Hepatocyte (in vitro differentiated cells): Measurements from ENCODE around the gene CSNK1G1. TPM values are rescaled to one million over a fixed set of nuclear protein-coding genes. Genes with fewer than 3 reads are reported as not detected.
"Not testable (repeated sequence)": the region's sequence is repeated elsewhere in the genome, so short reads cannot be mapped to it uniquely, and the experiment has no call there.

Experiments used
- DNase-seq: peaks from one replicate; pipeline ENCODE4 v3.0.0-alpha.2; 2016; ENCODE audit warnings: low spot score
- H2AFZ ChIP-seq: fragments of 200-600 bp; sonication (generic); 2 replicates; pipeline ENCODE4 v1.6.0; 2016; ENCODE audit warnings: antibody characterized with exemption, mild to moderate bottlenecking
- H3K27ac ChIP-seq: fragments of 200-600 bp; sonication (generic); 2 replicates; pipeline ENCODE4 v1.5.1; 2016; ENCODE audit warnings: mild to moderate bottlenecking
- H3K27me3 ChIP-seq: fragments of 200-600 bp; sonication (generic); 2 replicates; pipeline ENCODE4 v1.6.1; 2016
- H3K36me3 ChIP-seq: fragments of 200-600 bp; sonication (generic); replicated peaks from 2 replicates; pipeline ENCODE4 v1.5.1; 2016; ENCODE audit warnings: low read depth; ENCODE audit not compliant: insufficient read depth
- H3K4me1 ChIP-seq: fragments of 200-600 bp; sonication (generic); 2 replicates; pipeline ENCODE4 v1.5.1; 2016; ENCODE audit warnings: mild to moderate bottlenecking, moderate library complexity; ENCODE audit not compliant: insufficient read depth
- H3K4me2 ChIP-seq: fragments of 200-600 bp; sonication (generic); 2 replicates; pipeline ENCODE4 v1.6.0; 2016
- H3K4me3 ChIP-seq: fragments of 200-600 bp; sonication (generic); 2 replicates; pipeline ENCODE4 v1.5.1; 2016; ENCODE audit warnings: mild to moderate bottlenecking
- H3K79me2 ChIP-seq: fragments of 200-600 bp; sonication (generic); 2 replicates; pipeline ENCODE4 v1.6.0; 2017; ENCODE audit warnings: mild to moderate bottlenecking
- H3K9me2 ChIP-seq: fragments of 200-600 bp; sonication (generic); replicated peaks from 2 replicates; pipeline ENCODE4 v1.6.0; 2017; ENCODE audit warnings: mild to moderate bottlenecking; ENCODE audit not compliant: insufficient read depth
- H3K9me3 ChIP-seq: fragments of 200-600 bp; sonication (generic); 2 replicates; pipeline ENCODE4 v1.5.1; 2016; ENCODE audit warnings: low read depth, mild to moderate bottlenecking
- H4K20me1 ChIP-seq: fragments of 200-600 bp; sonication (generic); 2 replicates; pipeline ENCODE4 v1.6.0; 2016; ENCODE audit warnings: mild to moderate bottlenecking; ENCODE audit not compliant: insufficient read depth, poor library complexity, severe bottlenecking
- EZH2 ChIP-seq: fragments of 200-600 bp; sonication (generic); IDR thresholded peaks from 2 replicates; pipeline ENCODE4 v1.6.1; 2016; ENCODE audit warnings: antibody characterized with exemption, mild to moderate bottlenecking, borderline replicate concordance
- EZH2phosphoT487 ChIP-seq: fragments of 200-600 bp; sonication (generic); IDR thresholded peaks from one replicate; pipeline ENCODE4 v1.6.1; 2018; ENCODE audit warnings: antibody characterized with exemption, mild to moderate bottlenecking, low read depth, moderate library complexity; ENCODE audit not compliant: unreplicated experiment, severe bottlenecking
- WGBS: methylation state at CpG from one replicate; pipeline ENCODE4 v1.1.6; 2016; ENCODE audit warnings: low lambda C conversion rate; ENCODE audit errors: missing lambda C conversion rate; 5-methylcytosine and 5-hydroxymethylcytosine counted together
- polyA plus RNA-seq: library from polyadenylated mRNA; unstranded; fragments of >200 nt; fragmentation: Nextera tagmentation; extraction: Ambion mirVana; gene quantifications from 2 replicates; pipeline ENCODE4 v1.2.1, GENCODE V29; 2016
- total RNA-seq: library from RNA; depleted of rRNA; stranded (reverse); fragments of >200 nt; gene quantifications from 2 replicates; pipeline ENCODE4 v1.2.3, GENCODE V29; 2014
- TF ChIP-seq, protein P1 (sequence below): fragments of 200-600 bp; sonication (generic); IDR thresholded peaks from 2 replicates; pipeline ENCODE4 v1.5.1; 2016; ENCODE audit warnings: antibody characterized with exemption, mild to moderate bottlenecking; ENCODE audit not compliant: poor library complexity

The CSNK1G1 gene
- total and polyA plus RNA-seq, 2 experiments from 2014 or later: 7.7 to 18.1 TPM

DNA sequence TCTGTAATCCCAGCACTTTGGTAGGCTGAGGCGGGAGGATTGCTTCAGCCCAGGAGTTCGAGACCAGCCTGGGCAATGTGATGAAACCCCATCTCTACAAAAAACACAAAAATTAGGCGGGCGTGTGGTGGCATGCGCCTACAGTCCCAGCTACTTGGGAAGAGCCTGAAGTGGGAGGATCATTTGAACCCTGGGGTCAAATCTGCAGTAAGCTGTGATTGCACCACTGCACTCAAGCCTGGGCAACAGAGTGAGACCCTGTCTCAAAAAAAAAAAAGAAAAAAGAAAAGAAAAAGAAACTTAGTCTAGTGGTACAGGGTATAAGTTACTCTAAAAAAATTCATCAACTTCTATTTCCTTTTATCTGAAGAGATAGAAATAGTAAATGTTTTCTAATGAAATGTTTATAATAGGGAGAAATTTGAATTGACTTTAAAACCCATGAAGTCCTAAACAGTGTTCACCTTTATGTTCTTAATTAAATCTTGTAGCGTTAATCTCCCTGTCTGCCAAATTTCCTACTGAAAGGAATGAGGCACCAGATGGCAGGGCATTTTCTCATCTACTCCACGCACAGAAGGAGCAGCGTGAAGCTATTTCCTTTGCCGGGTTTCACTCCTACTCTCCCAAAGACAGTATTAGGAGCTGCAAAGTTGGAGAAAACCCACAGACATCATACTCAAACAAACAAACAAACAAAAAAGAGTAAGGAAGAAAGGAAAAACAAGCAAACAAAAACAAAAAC, 23.4 kb upstream of the CSNK1G1 start:
- no peaks in the 10 kb centered on the region for H3K27me3 ChIP-seq
- H4K20me1 ChIP-seq: no peaks in the 10 kb centered on the region
- no peaks in the 10 kb centered on the region for H3K9me3 ChIP-seq
- no peaks in the 10 kb centered on the region for H3K36me3 ChIP-seq
- H3K4me3 ChIP-seq: no peak overlapping the region
- peaks cover 9% of the 10 kb centered on the region for H3K79me2 ChIP-seq
- H3K4me2 ChIP-seq: peak overlapping the region; percentile 83
- no peak overlapping the region for H2AFZ ChIP-seq
- TF ChIP-seq, protein P1, sequence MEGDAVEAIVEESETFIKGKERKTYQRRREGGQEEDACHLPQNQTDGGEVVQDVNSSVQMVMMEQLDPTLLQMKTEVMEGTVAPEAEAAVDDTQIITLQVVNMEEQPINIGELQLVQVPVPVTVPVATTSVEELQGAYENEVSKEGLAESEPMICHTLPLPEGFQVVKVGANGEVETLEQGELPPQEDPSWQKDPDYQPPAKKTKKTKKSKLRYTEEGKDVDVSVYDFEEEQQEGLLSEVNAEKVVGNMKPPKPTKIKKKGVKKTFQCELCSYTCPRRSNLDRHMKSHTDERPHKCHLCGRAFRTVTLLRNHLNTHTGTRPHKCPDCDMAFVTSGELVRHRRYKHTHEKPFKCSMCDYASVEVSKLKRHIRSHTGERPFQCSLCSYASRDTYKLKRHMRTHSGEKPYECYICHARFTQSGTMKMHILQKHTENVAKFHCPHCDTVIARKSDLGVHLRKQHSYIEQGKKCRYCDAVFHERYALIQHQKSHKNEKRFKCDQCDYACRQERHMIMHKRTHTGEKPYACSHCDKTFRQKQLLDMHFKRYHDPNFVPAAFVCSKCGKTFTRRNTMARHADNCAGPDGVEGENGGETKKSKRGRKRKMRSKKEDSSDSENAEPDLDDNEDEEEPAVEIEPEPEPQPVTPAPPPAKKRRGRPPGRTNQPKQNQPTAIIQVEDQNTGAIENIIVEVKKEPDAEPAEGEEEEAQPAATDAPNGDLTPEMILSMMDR: no peak
- no peak for TF ChIP-seq EZH2phosphoT487
- no peak for TF ChIP-seq EZH2
- H3K9me2 ChIP-seq: no peaks in the 10 kb centered on the region
- peaks cover 3% of the 10 kb centered on the region for H3K4me1 ChIP-seq
- 69% methylated on average over 9 of the region's 9 CpGs for WGBS
- DNase-seq: no peak
- H3K27ac ChIP-seq: no peak overlapping the region

DNA sequence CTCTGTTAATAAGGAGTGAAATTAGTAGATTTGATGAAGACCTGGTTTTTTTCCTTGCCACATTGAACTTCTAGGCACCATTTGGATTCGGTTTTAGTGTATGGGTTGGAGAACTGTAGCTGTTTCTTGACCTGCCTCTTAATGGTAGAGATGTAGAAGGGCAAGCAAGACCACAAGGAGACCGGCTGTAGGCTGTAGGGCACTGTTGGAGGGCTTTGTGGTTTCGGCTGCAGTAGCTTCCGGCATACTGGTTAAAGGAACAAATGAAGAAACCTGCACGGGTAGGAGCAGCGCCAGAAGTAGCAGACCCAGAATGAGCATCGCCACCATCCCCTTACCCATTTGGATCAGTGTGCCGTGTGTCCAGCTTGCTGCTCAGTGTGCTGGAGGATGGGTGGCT, 17.4 kb upstream of the CSNK1G1 start:
- DNase-seq: no peak
- Histone ChIP-seq H3K4me3 (no peak overlapping the region), H4K20me1 (no peaks in the 10 kb centered on the region), H3K4me1 (no peaks in the 10 kb centered on the region), H3K36me3 (no peaks in the 10 kb centered on the region), H3K9me2 (no peaks in the 10 kb centered on the region), H2AFZ (no peak overlapping the region), H3K9me3 (no peaks in the 10 kb centered on the region), H3K27me3 (no peaks in the 10 kb centered on the region), H3K27ac (no peak overlapping the region), H3K4me2 (no peak overlapping the region), H3K79me2 (no peaks in the 10 kb centered on the region)
- TF ChIP-seq EZH2 (no peak), EZH2phosphoT487 (no peak)
- TF ChIP-seq, protein P1: no peak
- WGBS: 96% methylated on average over 8 of the region's 8 CpGs

DNA sequence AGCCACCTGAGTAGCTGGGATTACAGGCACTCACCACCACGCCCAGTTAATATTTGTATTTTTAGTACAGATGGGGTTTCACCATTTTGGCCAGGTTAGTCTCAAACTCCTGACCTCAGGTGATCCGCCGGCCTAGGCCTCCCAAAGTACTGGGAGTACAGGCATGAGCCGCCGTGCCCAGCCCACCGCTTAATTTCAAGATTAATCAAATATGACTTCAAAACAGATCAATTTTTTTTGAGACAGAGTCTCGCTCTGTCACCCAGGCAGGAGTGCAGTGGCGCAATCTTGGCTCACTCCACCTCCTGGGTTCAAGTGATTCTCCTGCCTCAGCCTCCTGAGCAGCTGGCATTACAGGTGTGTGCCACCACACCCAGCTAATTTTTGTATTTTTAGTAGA, 15.4 kb upstream of the CSNK1G1 start:
- not testable (repeated sequence) for H3K9me3 ChIP-seq, H3K36me3 ChIP-seq, H3K27ac ChIP-seq, H3K79me2 ChIP-seq, H4K20me1 ChIP-seq, H3K9me2 ChIP-seq, H2AFZ ChIP-seq, H3K4me1 ChIP-seq, H3K4me2 ChIP-seq, DNase-seq, H3K4me3 ChIP-seq, H3K27me3 ChIP-seq
- 98% methylated on average over 8 of the region's 8 CpGs for WGBS

DNA sequence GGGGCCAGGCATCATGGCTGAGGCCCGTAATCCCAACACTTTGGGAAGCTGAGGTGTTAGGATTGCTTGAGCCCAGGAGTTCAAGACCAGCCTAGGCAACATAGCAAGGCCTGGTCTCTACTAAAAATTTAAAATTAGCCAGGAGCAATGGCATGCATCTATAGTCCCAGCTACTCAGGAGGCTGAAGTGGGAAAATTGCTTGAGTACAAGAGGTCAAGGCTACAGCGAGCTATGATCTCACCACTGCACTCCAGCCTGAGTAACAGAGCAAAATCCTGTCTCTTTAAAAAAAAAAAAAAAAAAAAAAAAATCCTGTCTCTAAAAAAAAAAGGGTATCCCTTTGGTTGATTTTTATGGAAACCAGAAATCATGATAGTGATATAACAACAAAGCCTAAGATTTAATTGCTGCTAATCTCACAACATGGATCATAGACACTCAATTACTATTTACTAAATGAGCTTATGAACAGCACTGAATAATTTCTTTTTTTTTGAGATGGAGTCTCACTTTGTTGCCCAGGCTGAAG, 13.2 kb upstream of the CSNK1G1 start:
- no peak for TF ChIP-seq EZH2
- TF ChIP-seq, protein P1: no peak
- no peak for TF ChIP-seq EZH2phosphoT487
- no peak for DNase-seq
- Histone ChIP-seq H4K20me1 (no peaks in the 10 kb centered on the region), H3K4me2 (no peak overlapping the region), H3K79me2 (no peaks in the 10 kb centered on the region), H3K27me3 (no peaks in the 10 kb centered on the region), H3K9me2 (no peaks in the 10 kb centered on the region), H3K36me3 (no peaks in the 10 kb centered on the region), H3K4me1 (no peaks in the 10 kb centered on the region), H2AFZ (no peak overlapping the region), H3K27ac (no peak overlapping the region), H3K9me3 (no peaks in the 10 kb centered on the region), H3K4me3 (no peak overlapping the region)
- WGBS: 95% methylated on average over 2 of the region's 2 CpGs
